GOT3 (cell line): ENCODE measurements around the gene NXN.
"Not testable (repeated sequence)": the region's sequence is repeated elsewhere in the genome, so short reads cannot be mapped to it uniquely, and the experiment has no call there.

Experiments used
- DNase-seq: peaks from one replicate; lab custom pipeline; 2025; ENCODE audit warnings: mixed read lengths; lab: John Stamatoyannopoulos, UW

NXN gene

DNA sequence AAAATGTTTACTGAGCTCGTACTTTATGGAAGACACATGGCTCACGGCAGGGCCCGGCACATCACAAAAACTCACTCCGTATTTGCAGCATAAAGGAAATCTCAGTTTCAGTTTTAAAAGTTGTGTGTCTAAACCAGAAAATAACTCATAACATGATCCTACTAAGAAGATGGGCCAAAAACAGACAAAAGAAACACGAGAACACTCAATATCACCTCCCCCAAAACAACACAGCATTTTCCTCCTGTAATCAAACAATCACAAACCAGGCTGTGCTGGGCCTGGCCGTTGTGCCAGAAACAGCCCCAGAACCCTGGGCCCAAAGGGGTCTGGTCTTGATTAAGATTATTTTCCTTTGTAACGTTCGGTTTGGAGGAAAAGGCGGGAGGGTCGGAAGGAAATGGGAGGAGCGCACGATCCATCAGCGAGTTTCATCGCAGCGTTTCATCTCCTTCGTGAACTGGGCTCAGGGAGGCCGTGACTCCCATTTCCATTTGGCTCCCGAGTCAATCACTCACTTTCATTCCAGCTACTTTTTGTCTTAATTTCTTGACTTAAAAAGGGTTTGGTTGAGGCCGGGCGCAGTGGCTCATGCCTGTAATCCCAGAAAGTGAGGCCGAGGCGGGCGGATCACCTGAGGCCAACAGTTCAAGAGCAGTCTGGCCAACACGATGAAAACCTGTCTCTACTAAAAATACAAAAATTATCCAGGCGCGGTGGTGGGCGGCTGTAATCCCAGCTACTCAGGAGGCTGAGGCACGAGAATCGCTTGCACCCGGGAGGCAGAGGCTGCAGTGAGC, 61.4 kb downstream of the NXN start:
- DNase-seq: no peak

DNA sequence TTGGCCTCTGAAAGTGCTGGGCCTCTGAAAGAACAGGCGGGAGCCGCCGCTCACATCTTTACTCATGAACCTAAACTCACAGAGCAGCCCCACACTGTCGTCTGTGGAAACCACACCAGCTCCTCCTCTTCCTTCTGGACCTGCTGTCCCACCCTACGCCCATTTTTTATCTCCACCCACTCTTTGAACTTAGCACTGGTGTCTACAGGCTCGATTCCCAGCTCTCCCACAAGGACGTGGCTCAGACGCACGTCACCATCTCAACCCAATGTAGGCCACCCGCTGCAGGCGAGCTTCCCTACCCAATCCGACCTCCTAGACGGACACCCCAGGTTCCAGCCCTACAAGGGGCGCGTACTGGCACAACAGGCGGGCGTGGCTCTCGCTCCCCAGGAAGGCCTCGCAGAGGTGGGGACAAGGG, 62.2 kb downstream of the NXN start:
- DNase-seq: no peak

DNA sequence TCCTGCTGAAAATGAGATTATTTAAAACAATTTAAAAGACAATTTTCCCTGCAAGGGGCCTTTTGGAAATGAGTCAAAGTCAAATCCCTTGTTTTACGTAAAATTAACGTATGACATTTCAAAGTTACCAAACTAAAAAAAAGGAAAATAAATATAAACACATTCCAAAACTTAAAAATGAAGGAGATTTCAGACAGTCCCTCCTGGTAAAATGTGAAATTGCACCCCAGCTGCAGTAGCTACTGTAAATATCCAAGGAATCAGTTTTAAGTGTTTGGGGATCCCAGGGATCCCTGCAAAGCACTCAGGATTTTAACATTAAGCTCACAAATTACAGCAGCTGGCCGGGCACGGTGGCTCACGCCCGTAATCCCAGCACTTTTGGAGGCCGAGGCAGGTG, 63.3 kb downstream of the NXN start:
- no peak for DNase-seq

DNA sequence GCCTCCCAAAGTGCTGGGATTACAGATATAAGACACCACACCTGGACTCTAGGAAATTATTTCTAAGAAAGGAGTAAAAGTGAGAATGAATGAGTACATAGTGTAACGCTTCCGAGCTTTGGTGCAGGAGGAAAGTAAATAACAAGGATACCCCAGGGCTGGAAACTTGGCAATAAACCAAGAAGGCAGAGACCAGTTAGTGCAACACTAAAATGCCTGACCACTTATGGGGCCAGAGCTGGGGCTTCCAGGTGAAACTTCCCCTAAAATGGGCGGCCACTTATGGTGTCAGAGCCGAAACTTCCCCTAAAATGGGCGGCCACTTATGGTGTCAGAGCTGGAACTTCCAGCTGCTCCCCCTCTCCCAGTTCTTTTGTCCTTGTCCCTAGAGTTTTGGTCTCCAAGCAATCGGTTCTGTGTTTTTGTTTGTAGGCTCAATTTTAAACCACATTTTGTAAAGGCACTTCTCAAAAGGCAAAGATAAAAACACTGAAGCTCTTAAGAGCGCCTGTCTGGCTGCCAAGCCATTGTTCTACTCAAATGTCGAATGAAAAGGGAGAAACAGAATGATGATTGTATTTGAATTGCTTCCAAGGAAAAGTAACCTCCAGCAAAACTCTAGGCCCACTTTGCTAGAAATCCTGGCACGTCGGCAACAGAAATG, 63.9 kb downstream of the NXN start:
- no peak for DNase-seq

DNA sequence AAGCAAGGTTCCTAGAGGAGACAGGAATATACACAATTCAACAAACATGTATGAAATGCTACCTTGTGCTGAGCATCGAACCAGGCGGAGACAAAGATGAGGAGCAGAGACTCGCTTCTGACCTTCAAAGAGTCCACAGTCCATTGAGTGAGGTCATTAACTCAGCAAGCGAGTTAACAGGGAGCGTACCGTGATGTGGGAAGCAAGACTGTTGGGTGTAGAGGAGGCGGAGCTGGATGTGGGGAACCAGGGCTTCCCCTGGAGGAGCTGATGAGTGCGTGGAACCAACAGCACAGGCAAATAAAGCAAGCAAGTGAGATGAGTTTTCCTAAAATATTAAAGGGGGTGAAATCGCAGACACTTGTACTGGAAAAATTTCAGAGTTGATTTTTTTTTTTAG, 65.0 kb downstream of the NXN start:
- DNase-seq: no peak

DNA sequence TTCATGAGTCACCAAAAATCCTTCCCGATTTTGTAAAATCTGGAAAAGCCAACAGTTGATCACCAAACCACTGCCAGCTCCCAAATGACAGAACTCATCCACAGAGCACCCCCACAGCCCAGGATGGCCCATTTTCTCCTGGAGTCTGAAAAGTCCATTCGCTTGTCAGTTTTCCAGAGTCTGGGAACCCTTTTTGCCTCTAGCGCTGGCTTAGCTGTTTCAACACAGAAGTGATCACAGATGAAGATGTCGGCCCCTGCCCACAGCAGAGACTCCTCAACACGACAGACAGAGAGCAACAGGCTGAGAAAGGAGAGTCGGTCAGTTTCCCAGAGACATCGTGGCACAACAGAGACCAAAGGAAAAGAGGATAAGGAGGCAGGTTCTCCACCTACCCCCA, 66.4 kb downstream of the NXN start:
- DNase-seq: no peak

DNA sequence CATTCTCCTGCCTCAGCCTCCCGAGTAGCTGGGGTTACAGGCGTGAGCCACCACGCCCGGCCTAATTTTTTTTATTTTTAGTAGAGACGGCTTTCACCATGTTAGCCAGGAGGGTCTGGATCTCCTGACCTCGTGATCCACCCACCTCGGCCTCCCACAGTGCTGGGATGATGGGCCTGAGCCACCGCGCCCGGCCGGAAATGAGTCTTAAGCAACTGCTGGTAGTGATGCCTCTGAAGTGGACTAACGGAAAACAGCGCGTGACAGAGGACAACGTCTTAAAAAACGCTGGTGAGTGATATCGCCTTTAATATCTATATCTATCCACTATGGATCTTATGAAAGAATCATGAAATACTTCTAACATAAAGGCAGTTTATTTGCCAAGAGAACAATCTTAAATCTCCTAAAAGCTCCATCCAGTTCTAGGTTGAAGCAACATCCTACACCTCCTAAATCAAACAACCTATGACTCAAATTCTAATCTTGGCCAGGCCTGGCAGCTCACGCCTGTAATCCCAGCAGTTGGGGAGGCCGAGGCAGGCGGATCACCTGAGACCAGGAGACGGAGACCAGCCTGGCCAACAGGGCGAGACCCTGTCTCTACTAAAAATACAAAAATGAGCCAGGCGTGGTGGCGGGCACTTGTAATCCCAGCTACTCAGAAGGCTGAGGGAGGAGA, 69.8 kb downstream of the NXN start:
- DNase-seq: no peak

DNA sequence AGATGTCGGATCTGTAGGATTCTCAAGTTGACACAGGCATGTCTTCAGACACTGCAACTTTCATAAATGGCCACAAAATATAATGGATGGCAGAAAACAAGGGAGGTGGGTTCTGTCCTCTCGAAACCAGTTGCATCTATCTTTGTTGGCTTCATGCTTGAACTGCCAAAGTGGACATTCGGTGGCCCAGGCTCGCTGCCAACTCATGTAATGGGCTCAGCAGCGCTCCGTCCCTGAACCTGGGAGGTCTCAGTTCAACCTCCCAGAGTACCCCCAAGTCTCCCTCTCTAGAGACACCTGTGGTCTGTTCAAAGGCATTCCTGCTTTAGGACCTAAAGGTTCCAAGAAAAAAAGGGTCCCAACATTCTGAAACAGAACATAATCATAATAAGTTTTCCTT, 71.9 kb downstream of the NXN start:
- DNase-seq: no peak

DNA sequence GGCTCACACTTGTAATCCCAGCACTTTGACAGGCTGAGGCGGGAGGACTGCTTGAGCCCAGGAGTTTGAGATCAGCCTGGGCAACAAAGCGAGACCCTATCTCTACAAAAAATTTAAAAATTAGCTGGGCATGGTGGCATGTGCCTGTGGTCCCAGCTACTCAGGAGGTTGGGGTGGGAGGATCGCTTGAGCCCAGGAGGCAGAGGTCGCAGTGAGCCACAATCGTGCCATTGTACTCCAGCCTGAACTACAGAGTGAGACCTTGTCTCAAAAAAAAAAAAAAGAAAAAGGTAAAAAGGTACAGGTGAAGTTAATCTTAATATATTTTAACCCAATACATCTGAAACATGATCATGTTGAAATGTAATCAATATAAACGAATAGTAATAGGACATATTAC, 73.9 kb downstream of the NXN start:
- DNase-seq: not testable (repeated sequence)

DNA sequence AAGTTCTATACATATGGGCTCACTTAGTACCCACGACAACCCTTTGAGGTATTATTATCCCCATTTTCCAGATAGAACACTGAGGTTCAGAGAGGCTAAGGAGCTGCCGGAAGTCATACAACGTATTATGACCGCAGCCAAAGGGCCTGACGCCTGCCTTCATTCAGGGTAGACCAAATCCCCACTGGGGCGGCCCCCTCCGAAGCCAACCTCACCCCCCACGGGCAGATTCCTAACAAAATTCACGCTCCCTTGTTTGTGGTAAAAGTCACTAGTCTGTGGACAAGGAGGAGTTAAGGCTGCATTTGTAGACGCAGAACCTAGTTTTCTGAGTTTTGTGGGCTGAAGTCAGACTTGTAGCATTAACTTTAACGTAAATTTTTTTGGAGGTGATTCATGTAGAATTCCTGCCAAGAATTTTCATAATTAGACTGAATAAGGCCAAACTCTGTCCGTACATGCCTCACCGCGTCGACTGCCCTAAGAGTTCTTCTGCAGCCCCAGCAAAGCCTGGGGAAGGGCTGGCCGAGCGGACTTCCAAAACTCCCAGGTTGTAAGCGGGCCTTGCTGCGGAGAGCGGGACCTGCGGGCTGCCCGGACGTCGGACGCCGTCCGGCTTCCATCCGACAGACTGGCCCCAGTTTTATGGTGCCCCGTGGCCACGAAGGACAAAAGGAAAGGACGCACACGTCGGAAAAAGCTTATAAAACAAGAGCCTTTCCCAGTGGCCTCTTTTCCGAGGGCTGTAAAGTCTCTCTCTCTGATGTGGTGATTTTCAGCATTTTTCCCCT, 75.7 kb downstream of the NXN start:
- no peak for DNase-seq

DNA sequence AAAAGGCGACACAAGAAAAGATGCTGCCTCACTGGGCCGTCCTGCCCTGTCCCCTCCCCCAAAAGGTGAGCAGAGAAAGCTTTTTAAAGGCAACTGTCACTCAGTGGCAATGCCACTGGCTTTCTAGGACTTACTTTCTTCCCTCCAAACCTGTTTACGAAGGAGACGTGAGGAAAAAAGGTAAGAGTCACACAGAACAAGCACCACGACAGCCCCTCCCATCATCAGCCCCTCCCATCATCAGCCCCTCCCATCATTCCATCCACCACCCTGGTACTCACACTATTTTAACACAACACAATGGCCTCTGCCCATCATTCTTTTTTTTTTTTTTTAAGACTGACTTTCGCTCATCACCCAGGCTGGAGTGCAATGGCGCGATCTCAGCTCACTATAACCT, 77.1 kb downstream of the NXN start:
- no peak for DNase-seq

DNA sequence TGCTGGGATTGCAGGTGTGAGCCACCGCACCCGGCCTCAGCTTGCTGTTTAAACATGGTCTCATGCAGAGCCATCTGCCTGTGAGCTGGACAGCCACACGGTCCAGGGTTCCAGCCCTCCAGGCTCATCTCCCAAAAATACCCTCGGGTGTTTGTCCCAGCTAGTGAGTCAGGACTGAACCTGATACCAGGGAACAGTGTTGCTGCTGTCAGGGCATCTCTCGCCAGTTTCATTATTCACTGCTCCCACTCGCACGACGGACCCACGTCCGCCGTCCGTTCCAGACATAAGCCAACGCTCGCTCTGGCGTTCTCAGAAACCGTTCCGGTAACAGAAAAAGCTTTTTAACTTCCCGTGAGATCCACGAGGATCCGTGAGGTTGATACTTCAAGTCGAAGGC, 77.6 kb downstream of the NXN start:
- no peak for DNase-seq

DNA sequence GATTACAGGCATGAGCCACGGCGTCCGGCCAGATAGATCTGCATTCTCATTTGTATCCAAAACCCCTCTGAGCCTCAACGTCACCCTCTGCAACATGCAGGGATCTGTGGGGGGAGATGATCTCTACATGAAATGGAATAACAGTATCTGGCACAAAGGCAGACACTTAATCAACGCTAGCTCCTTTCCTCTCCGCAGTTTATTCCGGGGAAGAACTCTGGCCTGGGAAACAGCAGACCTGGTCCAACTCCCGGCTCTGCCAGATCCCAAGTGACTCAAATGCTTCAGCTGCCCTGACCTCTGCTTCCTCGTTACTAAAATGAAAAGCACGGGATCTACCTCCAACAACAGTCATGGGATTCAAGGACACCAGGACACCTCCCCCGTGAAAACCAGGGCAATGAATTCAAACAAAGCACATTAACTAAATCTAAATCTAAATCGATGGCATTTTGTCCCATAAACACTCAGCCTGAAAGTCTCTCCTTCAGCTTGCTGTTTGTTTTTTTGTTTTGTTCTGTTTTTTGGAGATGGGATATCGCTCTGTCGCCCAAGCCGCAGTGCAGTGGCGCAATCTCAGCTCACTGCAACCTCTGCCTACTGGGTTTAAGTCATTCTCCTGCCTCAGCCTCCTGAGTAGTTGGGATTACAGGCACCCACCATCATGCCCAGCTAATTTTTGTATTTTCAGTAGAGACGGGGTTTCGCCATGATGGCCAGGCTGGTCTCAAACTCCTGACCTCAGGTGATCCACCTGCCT, 78.2 kb downstream of the NXN start:
- no peak for DNase-seq

DNA sequence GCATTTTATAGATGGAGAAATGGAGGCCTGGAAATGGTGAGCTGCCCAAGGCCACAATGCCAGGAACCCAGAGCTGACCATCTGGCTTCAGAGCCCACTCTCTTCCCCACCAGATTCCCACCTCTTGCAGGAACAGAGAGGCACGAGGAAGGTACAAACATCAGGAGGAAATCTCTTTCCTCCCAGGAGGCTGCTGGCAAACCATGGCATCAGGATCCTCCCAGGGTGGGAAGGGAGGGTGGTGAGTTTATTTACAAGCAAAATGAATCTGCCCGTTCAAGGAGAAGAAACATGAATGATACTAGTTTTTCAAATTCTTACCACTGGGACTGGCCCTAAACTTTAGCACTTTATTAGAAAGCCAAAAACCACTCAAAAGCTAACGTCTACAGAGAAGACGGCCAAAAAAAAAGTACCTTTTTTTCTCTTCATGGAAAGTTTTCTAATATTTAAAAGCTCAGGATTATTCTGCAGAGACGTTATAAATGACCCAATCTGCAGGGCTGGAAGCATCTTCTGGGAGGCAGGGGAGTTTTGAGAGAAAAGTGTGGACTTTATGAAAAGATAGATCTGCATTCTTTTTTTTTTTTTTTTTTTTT, 79.1 kb downstream of the NXN start:
- DNase-seq: no peak

DNA sequence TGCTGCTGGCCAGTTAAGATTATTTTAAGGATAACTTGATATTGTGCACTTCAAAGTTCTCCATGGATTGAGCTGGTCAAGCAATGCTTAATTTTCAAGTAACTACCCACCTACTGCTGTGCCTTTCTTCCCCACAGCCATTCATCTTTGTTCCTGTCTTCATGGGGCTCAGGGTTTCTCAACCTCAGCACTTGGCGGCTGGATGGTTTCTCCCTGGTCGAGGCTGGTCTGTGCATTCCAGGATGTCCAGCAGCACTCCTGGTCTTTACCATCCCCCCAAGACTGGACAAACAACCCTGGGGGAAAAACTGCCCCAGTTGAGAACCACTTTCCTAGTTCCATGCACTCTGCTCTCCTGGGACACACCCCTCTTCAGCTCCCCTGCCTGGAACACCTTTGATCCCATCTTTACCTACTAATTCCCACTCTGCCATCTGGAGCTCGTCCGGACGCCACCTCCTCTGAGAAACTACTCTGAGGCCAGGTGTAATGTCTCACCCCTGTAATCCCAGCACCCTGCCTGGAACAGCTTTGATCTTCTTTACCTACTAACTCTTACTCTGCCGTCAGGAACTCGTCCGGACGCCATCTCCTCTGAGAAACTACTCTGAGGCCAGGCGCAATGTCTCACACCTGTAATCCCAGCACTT, 81.5 kb downstream of the NXN start:
- DNase-seq: no peak

DNA sequence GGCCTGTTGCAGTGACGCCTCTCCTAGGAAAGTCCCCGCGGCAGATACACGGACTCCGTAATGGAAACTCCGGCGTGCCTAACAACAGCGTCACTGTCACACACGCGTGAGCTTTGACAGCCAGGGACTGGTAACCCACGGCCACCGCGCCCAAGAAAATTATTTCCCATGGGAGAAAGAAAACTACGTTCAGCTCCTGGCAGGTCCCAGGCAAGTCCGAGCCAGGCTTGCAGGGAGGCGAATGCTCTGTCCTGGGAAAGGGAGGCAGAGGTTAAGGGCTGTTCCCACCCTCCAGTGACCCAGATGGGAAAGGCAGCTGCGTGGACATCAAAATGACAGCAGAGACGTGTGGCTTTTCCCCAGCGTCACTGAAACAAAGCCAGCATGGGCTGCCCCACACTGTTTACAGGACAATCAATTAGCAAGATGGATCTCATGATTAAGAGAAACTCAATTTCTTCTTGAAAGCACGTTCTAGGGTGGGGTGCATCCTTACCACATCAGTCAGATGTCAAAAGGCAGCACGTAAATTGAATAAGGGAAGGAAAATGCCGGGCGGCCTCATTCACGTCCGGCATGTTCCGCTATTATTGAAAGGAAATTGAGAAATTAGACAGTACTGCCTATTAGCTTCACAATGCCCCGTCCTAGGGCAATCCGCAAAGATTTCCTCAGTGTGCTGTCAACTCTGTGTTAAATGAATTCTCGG, 82.5 kb downstream of the NXN start:
- no peak for DNase-seq

DNA sequence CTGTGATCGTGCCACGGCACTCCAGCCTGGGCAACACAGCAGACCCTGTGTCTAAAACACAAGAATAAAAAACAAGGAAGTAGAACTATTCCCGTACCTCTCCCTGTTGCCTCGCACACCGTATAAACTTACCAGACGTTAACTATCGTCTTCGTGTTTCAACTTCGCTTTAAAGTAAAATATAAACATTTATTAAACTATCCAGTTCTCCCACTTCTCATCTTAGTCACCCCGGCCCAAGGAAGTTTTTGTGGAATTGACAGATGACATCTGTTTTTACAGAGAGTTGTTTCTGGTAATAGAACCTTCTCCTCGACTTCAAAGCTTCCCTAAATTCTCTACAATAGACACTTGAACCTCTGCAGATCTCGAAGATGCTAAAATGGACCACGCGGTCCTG, 83.1 kb downstream of the NXN start:
- no peak for DNase-seq

DNA sequence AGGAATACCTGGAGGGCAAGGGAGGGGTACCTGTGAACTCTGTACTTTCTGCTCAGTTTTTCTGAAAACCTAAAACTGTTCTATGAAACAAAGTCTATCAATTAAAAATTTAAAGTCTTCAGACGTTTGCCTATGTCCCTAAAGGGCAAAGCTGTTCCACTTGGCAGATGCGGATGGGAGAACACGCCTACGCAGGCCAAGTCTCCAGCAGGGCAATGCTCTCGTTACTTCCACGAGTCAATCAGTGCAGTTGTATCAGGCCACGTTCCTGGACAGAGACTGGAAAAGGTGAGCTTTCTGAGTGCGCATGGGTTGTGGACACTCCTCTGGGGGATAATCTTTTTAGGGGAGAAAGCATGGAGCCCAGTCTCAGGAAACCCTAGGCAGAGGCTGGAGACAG, 86.6 kb downstream of the NXN start:
- no peak for DNase-seq

DNA sequence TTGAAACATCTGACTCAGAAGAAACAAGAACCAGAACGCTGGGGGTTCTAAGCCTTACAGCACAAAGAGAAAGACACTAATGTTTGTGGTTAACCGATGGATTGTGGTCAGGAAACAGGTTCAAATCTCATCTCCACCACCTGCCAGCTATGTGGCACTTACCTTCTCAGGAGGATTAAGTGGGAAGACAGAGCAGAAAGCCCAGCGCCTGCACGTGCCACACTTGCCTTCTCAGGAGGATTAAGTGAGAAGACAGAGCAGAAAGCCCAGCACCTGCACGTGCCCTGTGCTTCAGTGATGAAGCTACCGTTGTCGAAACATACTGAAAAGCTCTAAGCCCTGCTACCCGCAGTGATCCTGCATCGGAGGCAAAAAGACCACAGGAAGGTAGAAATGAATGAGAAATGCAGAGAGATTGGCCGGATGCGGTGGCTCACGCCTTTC, 90.6 kb downstream of the NXN start:
- DNase-seq: no peak
